Right lobe of liver (tissue), 4 donors: Measurements from ENCODE around the gene C4orf17.

Experiments used
- CTCF ChIP-seq, 4 donors: fragments of 200-600 bp in 3 of 4; fragments of 450-650 bp in 1 of 4; IDR thresholded peaks; one replicate each; pipeline versions ENCODE4 v1.5.1 to v1.8.0; 2016 to 2022; ENCODE audit warnings: antibody characterized with exemption in 4 of 4, mild to moderate bottlenecking in 2 of 4
- POLR2A ChIP-seq: fragments of 450-650 bp; IDR thresholded peaks from one replicate; pipeline ENCODE4 v1.6.1; 2017; ENCODE audit warnings: antibody characterized with exemption, mild to moderate bottlenecking
- donor health status: DM: no; HTN: no; CAD: no.
- donor health status: DM: no; HTN: no; CAD: no.
- donor health status: DM: no; HTN: yes; CAD: no.

- no peak for TF ChIP-seq POLR2A
- no peak for TF ChIP-seq CTCF (IDR thresholded peaks at IDR 0.05)
These were observed 39.5 kb upstream of the C4orf17 start for GRCh38 chr4:99471349-99471748.
